HG03521 (cell line): ENCODE measurements around the gene RRP1B.
"Not testable (repeated sequence)": the region's sequence is repeated elsewhere in the genome, so short reads cannot be mapped to it uniquely, and the experiment has no call there.

Experiments used
- ATAC-seq: cut with Tn5 transposase; IDR thresholded peaks from one replicate; pipeline ENCODE4 v1.9.1; 2021; ENCODE audit warnings: mild to moderate bottlenecking, moderate library complexity; ENCODE audit not compliant: unreplicated experiment

RRP1B gene

DNA sequence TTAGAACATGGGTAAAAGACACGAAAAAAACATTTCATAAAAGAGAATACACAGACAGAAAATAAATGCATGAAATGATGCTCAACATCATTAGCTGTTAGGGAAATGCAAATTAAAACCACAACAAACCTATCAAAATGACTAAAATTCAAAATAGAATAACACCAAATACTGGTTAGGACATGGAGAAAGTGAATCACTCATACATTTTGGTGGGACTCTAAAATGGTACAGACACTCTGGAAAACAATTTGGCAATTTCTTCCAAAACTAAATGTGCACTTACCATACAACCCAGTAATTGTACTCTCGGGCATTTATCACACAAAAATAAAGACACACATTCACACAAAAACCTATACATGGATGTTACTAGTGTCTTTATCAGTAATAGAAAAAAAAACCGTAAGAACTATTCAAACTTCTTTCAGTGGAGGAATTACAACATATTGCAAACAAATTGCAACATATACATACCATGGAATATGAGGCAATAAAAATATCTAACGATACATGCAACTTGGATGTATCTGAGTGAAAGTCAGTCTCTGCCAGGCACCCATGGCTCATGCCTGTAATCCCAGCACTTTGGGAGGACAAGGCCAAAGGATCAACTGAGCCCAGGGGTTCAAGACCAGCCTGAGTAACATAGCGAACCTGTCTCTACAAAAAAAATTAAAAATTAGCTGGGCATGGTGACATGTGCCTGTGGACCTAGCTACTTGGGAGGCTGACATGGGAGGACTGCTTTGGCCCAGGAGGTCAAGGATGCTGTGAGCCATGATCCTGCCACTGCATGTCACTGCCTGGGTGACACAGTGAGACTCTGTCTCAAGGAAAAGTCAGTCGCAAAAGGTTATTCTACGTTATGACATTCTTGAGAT lies 19.6 kb upstream of the RRP1B start:
- no peak for ATAC-seq

DNA sequence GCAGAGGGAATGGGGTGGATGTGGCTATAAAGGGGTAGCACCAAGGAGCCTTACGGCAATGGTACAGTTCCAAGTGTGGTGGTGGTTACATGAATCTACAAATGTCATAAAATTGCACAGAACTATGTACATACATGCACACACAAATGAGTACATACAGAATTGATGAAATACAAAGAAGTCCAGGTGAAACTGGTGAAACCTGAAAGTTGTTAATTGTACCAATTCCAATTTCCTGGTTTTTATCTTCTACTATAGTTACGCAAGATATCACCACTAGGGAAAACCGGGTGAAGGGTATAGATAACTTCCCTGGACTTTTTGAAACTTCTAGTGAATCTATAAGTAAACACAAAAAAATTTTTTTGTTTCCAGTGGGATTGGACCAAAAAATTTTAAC lies 19.0 kb upstream of the RRP1B start:
- no peak for ATAC-seq

DNA sequence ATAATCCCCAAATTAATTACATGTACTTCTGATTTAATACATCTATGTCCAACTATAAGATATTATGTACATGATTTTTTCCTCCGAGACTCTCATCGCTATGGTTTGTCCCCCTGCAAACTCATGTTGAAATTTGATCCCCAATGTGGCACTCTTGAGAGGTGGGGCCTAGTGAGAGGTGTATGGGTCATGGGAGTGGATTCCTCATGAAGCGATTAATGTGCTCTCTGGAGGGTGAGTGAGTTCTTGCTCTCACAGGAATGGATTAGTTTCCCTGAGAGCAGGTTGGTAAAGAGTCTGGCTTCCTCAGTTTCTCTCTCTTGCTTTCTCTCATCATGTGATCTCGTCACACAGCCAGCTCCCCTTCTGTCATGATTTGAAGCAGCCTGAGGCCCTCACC lies 16.2 kb upstream of the RRP1B start:
- ATAC-seq: no peak

DNA sequence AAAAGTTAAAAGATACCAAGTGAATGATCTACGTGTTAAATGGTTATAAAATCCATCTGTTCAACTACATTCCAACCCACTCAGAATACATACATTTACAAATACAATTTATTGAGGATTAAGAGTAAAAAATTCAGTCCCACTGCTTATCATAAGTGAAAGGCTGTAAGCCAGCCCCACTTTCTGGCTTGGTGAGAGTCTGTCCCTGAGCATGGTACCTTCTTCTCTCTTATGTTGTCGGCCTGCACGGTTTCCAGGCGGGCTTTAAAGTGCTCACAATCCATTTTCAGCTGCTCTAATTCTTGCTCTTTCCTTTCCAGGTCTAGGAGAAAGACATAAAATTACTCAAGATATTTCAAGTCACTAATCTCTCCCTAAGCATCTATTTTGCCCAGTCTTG lies 15.3 kb upstream of the RRP1B start:
- ATAC-seq: no peak

DNA sequence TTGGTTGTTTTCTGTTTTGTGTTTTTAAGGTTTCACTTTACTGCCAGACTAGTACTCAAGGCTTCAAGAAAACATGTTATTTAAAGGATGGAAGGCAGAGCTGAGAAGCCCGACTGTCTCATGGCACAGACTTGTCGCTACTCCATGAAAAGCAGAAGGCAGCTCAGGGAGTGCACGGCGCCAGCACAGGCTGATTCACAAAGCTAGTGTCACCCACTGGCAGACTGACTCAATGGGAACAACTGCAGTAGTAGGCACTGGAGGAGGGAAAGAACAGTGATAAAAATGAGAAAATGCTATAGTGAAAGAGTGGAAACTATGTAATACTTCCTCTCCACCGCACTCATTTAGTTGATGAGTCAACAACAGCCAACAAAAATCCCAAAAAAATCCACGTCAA lies 14.8 kb upstream of the RRP1B start:
- no peak for ATAC-seq

DNA sequence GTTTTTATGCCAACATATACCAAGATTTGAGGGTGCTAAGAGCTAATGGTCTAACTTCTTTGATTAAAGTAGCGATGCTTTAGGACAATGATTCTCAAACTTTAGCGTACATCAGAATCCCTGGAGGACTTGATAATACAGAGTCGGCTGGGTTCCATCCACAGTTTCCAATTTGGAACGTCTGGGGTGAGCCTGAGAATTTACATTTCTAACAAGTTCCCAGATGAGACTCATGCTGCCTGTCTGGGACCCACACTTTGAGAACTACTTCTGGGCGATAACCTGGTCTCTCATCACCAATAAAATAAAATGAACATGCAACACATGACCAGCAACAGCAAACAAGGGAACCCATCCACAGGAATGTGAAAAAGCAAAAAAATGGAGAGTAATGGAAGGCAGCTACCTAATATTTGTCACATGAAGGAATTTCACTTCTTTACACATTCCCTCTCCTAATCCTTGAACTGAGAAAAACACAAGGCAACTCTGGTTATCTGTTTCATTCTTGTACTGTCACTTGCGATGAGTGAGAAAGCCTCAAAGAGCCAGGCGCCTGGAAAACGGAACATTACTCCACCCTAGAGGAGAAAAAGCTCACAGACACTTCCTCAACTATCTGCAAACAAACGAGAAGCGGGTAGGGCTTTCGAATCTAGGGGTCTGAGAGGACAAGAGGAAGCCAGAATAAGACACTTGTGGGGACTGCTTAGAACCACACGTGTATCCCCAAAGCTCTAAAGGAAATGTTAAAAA lies 14.0 kb upstream of the RRP1B start:
- no peak for ATAC-seq

DNA sequence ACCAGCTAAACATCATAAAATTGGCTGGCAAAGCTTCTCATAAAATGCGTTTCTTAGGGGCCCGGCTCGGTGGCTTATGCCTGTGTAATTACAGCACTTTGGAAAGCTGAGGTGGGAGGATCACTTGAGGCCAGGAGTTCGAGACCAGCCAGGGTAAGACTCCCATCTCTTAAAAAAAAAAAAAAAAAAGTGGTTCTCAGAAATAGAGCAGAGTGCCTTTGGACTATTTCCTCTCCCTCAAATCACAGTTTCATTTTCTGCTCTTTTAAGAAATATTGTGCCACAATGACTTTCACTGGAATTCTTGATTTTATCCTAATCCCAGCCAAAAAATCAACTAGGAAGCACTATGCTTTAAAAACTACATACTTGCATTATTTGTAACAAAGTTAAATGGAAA lies 13.4 kb upstream of the RRP1B start:
- ATAC-seq: no peak

- no peak for ATAC-seq
Observed at GRCh38 chr21:43646550-43647260, 12.7 kb upstream of the RRP1B start.

- ATAC-seq: no peak
Observed at GRCh38 chr21:43648171-43648570, 11.2 kb upstream of the RRP1B start.

DNA sequence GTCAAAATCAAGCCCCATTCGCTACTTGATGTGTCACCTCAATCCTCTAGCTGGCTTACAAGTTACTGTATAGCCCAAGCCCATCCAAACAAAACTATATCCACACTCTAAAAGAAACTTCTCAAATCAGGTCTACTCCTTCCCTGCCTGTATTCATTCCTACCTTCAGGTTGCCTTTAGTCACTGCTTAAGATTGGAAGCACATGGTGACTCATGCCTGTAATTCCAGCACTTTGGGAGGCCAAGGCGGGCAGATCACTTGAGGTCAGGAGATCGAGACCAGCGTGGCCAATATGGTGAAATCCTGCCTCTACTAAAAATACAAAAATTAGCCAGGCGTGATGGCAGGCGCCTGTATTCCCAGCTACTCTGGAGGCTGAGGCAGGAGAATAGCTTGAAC lies 7.4 kb upstream of the RRP1B start:
- ATAC-seq: not testable (repeated sequence)

DNA sequence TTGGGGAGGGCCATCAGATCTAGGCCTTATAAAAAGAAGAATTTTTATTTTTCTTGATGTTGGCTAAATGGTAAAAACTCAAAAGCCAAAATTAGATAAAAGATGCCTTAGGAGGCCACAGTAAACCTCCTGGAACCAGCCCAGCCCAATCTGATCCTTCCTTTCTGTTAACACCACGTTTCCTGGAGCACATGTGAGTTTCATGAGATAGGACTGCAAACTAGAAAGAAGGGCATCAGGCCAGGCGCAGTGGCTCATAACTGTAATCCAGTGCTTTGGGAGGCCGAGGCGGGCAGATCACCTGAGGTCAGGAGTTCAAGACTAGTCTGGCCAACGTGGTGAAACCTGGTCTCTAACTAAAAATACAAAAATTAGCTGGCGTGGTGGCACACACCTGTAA lies 6.7 kb upstream of the RRP1B start:
- no peak for ATAC-seq

DNA sequence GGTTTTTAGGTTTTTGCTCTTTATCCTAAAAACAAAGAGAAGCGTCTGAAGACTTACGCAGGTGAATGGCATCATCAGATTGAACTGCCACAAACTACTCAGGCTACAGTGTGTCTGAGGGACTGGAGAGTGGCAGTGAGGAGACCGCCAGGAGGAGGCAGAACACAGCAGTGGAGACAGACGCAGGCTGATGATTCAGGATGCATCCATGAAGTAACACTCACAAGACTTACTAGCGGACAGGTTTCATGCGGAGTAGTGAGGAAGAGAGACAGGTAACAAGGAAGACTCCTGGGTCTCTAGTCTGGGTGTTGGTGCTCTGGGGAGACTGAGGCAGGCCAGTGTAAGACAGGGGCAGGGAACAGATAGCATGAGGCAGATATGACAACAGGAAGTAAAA lies 5.7 kb upstream of the RRP1B start:
- ATAC-seq: no peak

DNA sequence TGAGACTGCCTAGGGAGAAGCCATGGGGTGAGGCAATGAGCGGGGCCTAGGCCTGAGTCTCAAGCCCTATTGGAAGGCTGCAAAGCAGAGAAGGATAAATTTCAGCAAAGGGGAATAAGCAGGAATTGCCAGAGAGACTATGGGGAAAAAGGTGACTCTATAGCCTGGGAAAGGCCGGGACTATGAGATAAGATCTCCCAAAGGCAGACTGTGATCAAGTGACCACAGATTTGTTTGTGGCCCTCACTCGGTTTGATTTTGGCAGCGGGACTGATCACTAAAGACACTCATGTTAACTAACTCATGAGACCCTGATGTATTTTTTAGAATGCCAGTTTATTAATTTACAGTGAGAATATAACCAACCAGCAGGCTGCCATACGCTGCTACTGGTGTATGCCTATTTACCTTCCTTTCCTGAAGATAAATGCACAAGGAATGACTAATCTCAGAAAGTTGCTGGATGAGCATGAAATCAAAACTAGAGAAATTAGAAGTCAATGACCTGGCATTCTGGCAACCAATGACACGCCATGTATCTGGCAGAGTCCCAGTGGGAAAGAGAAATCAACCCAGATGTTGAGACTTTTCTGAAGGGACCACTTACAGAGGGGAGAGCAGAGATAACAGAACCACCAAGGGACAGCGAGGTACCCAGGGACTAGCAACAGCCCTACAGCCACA lies 4.4 kb upstream of the RRP1B start:
- no peak for ATAC-seq

DNA sequence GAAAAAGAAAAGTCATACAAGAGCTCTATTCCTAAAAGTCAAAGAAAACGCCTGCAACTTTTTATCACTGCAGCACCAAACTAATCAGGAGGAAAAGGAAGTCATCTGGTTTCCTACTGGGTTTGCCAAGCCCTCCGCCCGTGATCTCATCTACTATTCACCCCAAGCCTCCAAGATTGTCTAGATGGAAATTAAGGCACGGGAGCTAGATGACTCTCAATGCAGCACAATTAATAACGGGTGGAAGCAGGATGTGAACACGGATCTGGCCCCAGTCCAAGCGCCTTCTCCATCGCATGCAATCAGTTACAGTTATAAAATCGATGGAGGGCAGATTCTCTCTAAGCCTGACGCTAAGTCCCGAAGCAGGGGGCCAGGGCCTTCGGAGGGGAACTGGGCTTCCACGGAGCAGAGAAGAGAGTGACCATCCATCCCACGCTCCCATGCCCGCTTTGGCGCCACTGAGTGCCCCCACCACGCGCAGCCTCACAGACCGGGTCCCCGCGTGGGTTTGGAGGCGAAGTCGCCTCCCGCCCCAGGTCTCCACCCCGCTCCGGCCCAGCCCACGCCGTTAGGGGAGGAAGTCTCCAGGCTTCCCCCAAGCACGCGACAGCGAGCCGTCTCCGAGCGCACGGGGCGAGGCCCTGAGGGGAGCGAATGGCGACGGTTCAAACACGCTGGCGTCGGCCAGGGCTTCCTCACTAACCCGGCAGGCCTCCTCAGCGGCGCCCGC lies 1.8 kb upstream of the RRP1B start:
- ATAC-seq: no peak

DNA sequence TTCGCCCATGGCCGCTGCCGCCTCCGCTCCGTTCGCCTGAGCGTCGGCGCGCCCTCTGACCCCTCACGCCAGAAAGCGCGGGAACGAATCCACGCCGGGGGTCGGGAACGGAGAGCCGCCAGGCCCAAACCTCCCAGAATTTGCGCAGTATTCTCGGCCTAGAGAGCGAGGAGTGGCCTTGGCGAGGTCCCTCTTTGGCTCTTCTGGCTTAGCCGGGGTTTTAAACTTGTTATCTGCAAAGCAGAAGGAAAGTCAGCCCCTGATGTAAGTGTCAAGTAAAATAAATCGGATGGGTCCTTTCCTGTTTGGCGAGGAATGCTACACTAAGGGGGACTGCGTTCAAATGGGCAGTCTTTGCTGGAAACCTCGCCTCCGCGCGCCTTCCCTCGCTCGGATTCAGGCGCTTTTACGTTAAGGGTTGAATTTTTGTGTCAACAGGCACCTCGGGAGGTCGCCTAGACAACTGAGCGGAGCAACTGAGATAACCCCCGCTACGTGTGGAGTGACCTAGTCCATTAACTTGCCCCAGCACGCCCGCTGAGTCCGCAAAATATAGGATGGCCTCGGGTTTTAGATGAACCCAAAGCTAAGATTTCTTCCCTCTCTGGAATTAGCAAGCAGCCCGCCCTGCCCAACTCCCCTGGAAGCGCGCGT lies 1.1 kb upstream of the RRP1B start:
- ATAC-seq: no peak

GRCh38 chr21:43658769-43659135 lies 608 bp upstream of the RRP1B start:
- ATAC-seq: no peak

DNA sequence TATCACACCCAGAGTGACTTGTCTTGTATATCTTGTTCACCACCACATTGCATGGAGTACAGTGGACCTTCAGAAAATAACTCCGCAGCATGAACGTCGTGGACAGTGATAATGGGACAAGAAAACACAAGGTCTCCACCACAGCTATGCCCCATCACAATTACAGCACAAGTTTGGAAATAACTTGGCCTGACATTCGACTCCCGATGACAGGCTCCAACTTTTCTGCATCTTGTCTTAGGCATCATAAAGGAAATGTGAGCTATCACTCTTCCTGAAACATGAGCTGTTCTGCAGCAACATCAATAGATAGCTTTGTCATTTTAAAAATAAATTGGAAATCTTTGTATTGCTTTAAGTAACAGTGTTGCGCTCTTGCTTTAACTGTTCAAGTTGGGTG lies 2.9 kb downstream of the RRP1B start:
- no peak for ATAC-seq

GRCh38 chr21:43663033-43663432 lies 3.7 kb downstream of the RRP1B start:
- no peak for ATAC-seq

DNA sequence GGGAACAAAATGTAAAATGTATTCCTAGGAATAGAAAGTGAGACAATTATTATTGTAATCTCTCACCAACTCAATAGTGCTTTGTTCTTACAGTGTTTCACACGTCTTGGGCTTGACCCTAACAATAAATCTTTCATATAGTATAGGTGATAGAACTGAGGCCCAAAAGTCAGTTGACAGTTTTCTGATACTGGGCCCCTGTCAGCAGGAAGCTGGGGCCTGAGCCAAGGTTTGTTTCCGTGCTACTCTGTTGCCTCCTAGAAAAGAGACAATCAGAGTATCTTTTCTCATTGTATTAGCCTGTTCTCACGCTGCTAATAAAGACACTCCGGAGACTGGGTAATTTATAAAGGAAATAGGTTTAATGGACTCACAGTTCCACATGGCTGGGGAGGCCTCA lies 5.0 kb downstream of the RRP1B start:
- ATAC-seq: no peak

DNA sequence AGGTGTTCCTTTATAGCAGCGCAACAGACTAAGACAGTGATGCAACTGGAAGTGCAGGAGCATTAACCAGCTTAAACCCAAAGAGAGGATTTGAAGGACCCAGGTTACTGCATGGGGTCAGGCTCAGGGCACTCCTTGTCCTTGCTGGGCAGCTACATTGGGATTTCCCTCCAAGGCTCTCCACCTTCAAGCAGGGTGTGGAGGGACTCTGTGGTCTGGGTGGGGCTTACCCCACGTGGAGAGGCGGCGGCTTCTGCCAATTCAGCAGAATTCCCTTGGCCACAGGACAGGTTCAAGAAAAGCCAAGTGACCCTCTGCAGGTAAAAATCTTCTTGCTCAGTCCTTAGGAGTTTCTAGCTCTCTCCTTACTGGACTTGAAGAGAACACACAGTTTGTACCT lies 6.5 kb downstream of the RRP1B start:
- ATAC-seq: no peak
